ENCODE results near the gene MOV10L1.

DNA sequence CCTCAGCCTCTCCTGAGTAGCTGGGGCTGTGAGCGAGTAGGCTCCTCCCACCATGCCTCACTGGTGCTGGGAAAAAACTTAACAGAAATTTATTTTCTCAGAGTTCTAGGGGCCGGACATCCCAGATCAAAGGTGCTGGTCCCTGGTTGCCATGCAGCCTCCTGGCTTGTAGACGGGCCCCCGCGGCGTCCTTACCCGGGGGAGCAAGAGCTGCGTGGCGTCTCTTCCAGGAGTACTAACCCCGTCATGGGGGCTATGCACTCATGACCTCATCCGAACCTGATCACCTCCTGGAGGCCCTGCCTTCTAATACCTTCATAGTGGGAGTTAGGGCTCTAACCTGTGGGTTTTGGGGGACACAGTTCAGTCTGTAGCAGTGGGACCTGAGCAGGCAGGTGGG is 98.5 kb downstream of the MOV10L1 start:
- TF ChIP-seq, protein P1, sequence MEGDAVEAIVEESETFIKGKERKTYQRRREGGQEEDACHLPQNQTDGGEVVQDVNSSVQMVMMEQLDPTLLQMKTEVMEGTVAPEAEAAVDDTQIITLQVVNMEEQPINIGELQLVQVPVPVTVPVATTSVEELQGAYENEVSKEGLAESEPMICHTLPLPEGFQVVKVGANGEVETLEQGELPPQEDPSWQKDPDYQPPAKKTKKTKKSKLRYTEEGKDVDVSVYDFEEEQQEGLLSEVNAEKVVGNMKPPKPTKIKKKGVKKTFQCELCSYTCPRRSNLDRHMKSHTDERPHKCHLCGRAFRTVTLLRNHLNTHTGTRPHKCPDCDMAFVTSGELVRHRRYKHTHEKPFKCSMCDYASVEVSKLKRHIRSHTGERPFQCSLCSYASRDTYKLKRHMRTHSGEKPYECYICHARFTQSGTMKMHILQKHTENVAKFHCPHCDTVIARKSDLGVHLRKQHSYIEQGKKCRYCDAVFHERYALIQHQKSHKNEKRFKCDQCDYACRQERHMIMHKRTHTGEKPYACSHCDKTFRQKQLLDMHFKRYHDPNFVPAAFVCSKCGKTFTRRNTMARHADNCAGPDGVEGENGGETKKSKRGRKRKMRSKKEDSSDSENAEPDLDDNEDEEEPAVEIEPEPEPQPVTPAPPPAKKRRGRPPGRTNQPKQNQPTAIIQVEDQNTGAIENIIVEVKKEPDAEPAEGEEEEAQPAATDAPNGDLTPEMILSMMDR (conservative IDR thresholded peaks at IDR 0.05 in 1 of 2, IDR thresholded peaks at IDR 0.05 in 1 of 2; ENCODE audit: low read depth in 1 of 2, low read length in 2 of 2) = no peak
- TF ChIP-seq EZH2 (IDR thresholded peaks at IDR 0.05; ENCODE audit: low read length, missing control alignments) = no peak

Measured in fibroblast of lung (primary cell).